GM12878 (cell line): Measurements from ENCODE around the gene PPP1R13B. TPM values are rescaled to one million over a fixed set of nuclear protein-coding genes. Genes with fewer than 3 reads are reported as not detected.

Experiments used
- FOXM1 ChIP-seq: IDR thresholded peaks from 2 replicates; pipeline ENCODE4 v1.6.1; 2012; ENCODE audit warnings: low read depth, mild to moderate bottlenecking, inconsistent platforms, low read length, moderate library complexity
- MEF2A ChIP-seq: IDR thresholded peaks from 2 replicates; pipeline ENCODE4 v1.6.1; 2011; ENCODE audit warnings: low read depth, mild to moderate bottlenecking, low read length, moderate library complexity; ENCODE audit not compliant: insufficient read depth
- SREBF1 ChIP-seq: IDR thresholded peaks from 2 replicates; pipeline ENCODE4 v1.6.1; 2012; ENCODE audit warnings: mild to moderate bottlenecking, low read length
- STAT3 ChIP-seq: IDR thresholded peaks from 2 replicates; pipeline ENCODE4 v1.6.1; 2011; ENCODE audit warnings: low read depth, low read length, improper control_type of control experiment
- YBX1 ChIP-seq: fragments of 450-650 bp; IDR thresholded peaks from 2 replicates; pipeline ENCODE4 v1.6.1; 2016; ENCODE audit warnings: antibody characterized with exemption
- polyA plus RNA-seq, 11 experiments: library from polyadenylated mRNA; depleted of rRNA in 4 of 11; unstranded in 6 of 11; stranded (reverse) in 5 of 11; fragments of >200 nt; fragmentation: Nextera tagmentation in 4 of 11; fragmentation: Illumina TruSeq in 1 of 11; extraction: Ambion mirVana in 4 of 11; extraction: Trizol in 1 of 11; gene quantifications; 1 replicate in 1 of 11; 2 replicates in 10 of 11; pipeline versions ENCODE4 v1.2.1 to v1.2.3, GENCODE V29; 2011 to 2016; ENCODE audit warnings: inconsistent platforms in 2 of 11, missing spikeins in 2 of 11, low read depth in 1 of 11
- total RNA-seq, 4 experiments: library from RNA; depleted of rRNA in 3 of 4; stranded (reverse); fragments of >200 nt in 3 of 4; fragmentation: Illumina TruSeq in 1 of 4; extraction: Trizol in 1 of 4; gene quantifications; 2 replicates each; pipeline versions ENCODE4 v1.2.1 to v1.2.3, GENCODE V29; 2013 to 2021
- TF ChIP-seq, protein P1 (sequence below): fragments of 450-650 bp; IDR thresholded peaks from 2 replicates; pipeline ENCODE4 v1.6.1; 2017; ENCODE audit warnings: mild to moderate bottlenecking, moderate library complexity
- TF ChIP-seq, protein P2 (sequence below): IDR thresholded peaks from 2 replicates; pipeline ENCODE4 v1.6.1; 2012; ENCODE audit warnings: mild to moderate bottlenecking, low read depth, low read length
- TF ChIP-seq, protein P3 (sequence below): IDR thresholded peaks from 2 replicates; pipeline ENCODE4 v1.6.1; 2011; ENCODE audit warnings: mild to moderate bottlenecking, low read depth, low read length, moderate library complexity; ENCODE audit not compliant: insufficient replicate concordance

Gene PPP1R13B
- total and polyA plus RNA-seq, 10 of the 15 experiments (the other 5 are each of a cell fraction or from before 2014, with no cell fraction given) = 0.16 to 8.1 (median 3.2) TPM

DNA sequence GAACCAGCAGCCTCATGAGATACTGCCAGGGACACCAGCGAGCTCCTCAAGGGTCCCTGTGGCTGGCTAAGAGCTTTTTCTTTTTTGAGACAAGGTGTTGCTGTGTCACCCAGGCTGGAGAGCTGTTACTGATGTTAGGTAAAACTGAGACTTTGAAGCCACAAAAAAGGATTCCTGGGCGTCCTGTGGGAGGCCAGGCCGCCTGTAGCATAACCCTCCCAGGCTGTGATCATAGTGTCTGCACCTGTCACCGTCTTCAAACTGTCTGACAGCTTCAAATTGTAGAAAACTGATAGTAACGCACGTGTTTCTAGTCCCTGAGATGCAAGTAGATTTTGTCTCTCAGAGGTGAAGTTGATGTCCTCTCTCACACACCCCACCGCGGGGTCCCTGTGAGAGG is 127.6 kb downstream of the PPP1R13B start (continued):
- TF ChIP-seq, protein P1, sequence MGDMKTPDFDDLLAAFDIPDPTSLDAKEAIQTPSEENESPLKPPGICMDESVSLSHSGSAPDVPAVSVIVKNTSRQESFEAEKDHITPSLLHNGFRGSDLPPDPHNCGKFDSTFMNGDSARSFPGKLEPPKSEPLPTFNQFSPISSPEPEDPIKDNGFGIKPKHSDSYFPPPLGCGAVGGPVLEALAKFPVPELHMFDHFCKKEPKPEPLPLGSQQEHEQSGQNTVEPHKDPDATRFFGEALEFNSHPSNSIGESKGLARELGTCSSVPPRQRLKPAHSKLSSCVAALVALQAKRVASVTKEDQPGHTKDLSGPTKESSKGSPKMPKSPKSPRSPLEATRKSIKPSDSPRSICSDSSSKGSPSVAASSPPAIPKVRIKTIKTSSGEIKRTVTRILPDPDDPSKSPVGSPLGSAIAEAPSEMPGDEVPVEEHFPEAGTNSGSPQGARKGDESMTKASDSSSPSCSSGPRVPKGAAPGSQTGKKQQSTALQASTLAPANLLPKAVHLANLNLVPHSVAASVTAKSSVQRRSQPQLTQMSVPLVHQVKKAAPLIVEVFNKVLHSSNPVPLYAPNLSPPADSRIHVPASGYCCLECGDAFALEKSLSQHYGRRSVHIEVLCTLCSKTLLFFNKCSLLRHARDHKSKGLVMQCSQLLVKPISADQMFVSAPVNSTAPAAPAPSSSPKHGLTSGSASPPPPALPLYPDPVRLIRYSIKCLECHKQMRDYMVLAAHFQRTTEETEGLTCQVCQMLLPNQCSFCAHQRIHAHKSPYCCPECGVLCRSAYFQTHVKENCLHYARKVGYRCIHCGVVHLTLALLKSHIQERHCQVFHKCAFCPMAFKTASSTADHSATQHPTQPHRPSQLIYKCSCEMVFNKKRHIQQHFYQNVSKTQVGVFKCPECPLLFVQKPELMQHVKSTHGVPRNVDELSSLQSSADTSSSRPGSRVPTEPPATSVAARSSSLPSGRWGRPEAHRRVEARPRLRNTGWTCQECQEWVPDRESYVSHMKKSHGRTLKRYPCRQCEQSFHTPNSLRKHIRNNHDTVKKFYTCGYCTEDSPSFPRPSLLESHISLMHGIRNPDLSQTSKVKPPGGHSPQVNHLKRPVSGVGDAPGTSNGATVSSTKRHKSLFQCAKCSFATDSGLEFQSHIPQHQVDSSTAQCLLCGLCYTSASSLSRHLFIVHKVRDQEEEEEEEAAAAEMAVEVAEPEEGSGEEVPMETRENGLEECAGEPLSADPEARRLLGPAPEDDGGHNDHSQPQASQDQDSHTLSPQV = no peak
- TF ChIP-seq YBX1 (no peak), FOXM1 (no peak), STAT3 (no peak), SREBF1 (no peak), MEF2A (no peak)
- TF ChIP-seq, protein P2, sequence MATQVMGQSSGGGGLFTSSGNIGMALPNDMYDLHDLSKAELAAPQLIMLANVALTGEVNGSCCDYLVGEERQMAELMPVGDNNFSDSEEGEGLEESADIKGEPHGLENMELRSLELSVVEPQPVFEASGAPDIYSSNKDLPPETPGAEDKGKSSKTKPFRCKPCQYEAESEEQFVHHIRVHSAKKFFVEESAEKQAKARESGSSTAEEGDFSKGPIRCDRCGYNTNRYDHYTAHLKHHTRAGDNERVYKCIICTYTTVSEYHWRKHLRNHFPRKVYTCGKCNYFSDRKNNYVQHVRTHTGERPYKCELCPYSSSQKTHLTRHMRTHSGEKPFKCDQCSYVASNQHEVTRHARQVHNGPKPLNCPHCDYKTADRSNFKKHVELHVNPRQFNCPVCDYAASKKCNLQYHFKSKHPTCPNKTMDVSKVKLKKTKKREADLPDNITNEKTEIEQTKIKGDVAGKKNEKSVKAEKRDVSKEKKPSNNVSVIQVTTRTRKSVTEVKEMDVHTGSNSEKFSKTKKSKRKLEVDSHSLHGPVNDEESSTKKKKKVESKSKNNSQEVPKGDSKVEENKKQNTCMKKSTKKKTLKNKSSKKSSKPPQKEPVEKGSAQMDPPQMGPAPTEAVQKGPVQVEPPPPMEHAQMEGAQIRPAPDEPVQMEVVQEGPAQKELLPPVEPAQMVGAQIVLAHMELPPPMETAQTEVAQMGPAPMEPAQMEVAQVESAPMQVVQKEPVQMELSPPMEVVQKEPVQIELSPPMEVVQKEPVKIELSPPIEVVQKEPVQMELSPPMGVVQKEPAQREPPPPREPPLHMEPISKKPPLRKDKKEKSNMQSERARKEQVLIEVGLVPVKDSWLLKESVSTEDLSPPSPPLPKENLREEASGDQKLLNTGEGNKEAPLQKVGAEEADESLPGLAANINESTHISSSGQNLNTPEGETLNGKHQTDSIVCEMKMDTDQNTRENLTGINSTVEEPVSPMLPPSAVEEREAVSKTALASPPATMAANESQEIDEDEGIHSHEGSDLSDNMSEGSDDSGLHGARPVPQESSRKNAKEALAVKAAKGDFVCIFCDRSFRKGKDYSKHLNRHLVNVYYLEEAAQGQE = no peak
- TF ChIP-seq, protein P3, sequence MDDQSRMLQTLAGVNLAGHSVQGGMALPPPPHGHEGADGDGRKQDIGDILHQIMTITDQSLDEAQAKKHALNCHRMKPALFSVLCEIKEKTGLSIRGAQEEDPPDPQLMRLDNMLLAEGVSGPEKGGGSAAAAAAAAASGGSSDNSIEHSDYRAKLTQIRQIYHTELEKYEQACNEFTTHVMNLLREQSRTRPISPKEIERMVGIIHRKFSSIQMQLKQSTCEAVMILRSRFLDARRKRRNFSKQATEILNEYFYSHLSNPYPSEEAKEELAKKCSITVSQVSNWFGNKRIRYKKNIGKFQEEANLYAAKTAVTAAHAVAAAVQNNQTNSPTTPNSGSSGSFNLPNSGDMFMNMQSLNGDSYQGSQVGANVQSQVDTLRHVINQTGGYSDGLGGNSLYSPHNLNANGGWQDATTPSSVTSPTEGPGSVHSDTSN = no peak
